Neural crest cell (in vitro differentiated cells): ENCODE results near the gene COLEC12. TPM values are rescaled to one million over a fixed set of nuclear protein-coding genes. Genes with fewer than 3 reads are reported as not detected.

Source experiments
- DNase-seq: peaks from one replicate; pipeline ENCODE4 v3.0.0; 2021; ENCODE audit warnings: low read depth, mixed read lengths, low spot score
- H3K27ac Mint-ChIP-seq: one replicate; pipeline ENCODE4 v1.8.0; 2021; ENCODE audit warnings: mild to moderate bottlenecking, mixed read lengths; ENCODE audit not compliant: unreplicated experiment
- H3K27me3 Mint-ChIP-seq: 2 replicates; pipeline ENCODE4 v1.8.0; 2021; ENCODE audit warnings: low read depth, mild to moderate bottlenecking, mixed read lengths
- H3K36me3 Mint-ChIP-seq: 2 replicates; pipeline ENCODE4 v1.8.0; 2021; ENCODE audit warnings: low read depth, mild to moderate bottlenecking, mixed read lengths
- H3K4me1 Mint-ChIP-seq: 2 replicates; pipeline ENCODE4 v1.8.0; 2021; ENCODE audit warnings: mixed read lengths
- H3K4me3 Mint-ChIP-seq: one replicate; pipeline ENCODE4 v1.8.0; 2021; ENCODE audit warnings: mild to moderate bottlenecking, mixed read lengths
- H3K9me3 Mint-ChIP-seq: 2 replicates; pipeline ENCODE4 v1.8.0; 2021; ENCODE audit warnings: mixed read lengths
- total RNA-seq: library from RNA; stranded (reverse); gene quantifications from 2 replicates; pipeline ENCODE4 v1.2.1, GENCODE V29; 2021
- TF ChIP-seq, protein P1 (sequence below): fragments of 200-600 bp; sonication (generic); conservative IDR thresholded peaks from 2 replicates; pipeline ENCODE4 v1.5.0; 2021; ENCODE audit warnings: antibody characterized with exemption, mild to moderate bottlenecking

COLEC12 gene
- total RNA-seq, 1 donor from 2014 or later, result 1.7 TPM

- no peak for DNase-seq
- TF ChIP-seq, protein P1, sequence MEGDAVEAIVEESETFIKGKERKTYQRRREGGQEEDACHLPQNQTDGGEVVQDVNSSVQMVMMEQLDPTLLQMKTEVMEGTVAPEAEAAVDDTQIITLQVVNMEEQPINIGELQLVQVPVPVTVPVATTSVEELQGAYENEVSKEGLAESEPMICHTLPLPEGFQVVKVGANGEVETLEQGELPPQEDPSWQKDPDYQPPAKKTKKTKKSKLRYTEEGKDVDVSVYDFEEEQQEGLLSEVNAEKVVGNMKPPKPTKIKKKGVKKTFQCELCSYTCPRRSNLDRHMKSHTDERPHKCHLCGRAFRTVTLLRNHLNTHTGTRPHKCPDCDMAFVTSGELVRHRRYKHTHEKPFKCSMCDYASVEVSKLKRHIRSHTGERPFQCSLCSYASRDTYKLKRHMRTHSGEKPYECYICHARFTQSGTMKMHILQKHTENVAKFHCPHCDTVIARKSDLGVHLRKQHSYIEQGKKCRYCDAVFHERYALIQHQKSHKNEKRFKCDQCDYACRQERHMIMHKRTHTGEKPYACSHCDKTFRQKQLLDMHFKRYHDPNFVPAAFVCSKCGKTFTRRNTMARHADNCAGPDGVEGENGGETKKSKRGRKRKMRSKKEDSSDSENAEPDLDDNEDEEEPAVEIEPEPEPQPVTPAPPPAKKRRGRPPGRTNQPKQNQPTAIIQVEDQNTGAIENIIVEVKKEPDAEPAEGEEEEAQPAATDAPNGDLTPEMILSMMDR, result no peak
- Mint-ChIP-seq H3K27ac (no peak overlapping the region), H3K4me3 (no peak overlapping the region), H3K27me3 (no peaks in the 10 kb centered on the region), H3K9me3 (no peaks in the 10 kb centered on the region), H3K36me3 (no peaks in the 10 kb centered on the region), H3K4me1 (peaks cover 7% of the 10 kb centered on the region)
Measured at GRCh38 chr18:523561-523960, 23.1 kb upstream of the COLEC12 start.

DNA sequence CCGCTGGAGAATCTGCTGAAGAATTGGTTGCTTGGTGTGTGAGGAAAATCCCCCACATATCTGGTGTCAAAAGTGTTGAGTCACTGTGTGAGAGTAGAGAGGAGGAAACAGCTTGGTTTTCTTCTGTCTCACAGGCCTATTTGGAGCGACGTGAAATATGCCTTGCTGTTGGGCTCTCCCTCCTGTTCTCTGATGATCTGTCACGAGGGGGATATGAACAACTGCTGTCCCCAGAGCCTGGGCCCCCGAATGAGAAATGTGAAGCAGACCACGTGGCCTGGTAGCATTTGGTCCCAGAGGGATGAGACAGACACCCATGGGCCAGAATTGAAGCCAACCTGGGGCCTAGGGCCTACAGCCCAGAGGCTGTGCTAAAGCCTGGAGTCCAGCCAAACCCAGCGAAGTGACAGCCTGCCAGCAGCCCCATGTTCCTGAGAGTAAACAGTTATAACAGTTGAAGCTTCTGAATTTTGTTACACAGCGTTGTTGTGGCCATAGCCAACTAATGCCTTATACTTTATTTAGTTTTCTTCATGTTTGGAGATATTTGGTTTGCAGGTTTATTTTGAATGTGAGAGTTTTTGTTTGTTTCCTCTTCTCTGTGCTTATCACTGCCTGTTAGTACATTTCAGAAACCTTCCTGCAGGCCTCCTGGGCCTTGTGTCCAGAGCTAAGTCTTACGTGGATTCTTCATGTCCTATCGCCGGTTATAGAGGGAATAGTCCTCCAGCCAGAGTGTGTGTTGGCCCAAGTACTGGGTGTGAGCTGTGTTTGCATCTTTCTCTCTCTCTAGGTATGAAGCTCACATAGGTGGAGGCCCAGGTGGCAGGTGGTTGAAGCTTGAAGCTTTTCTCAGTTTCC, 18.7 kb upstream of the COLEC12 start:
- no peaks in the 10 kb centered on the region for H3K27me3 Mint-ChIP-seq
- H3K4me3 Mint-ChIP-seq, result no peak overlapping the region
- DNase-seq, result no peak
- H3K4me1 Mint-ChIP-seq, result no peaks in the 10 kb centered on the region
- TF ChIP-seq, protein P1, result no peak
- peaks cover 4% of the 10 kb centered on the region for H3K36me3 Mint-ChIP-seq
- H3K9me3 Mint-ChIP-seq, result peaks cover 3% of the 10 kb centered on the region
- no peak overlapping the region for H3K27ac Mint-ChIP-seq

- H3K9me3 Mint-ChIP-seq, result peaks cover 3% of the 10 kb centered on the region
- H3K36me3 Mint-ChIP-seq, result peaks cover 4% of the 10 kb centered on the region
- no peak for DNase-seq
- no peaks in the 10 kb centered on the region for H3K4me1 Mint-ChIP-seq
- no peak overlapping the region for H3K4me3 Mint-ChIP-seq
- TF ChIP-seq, protein P1, result no peak
- H3K27ac Mint-ChIP-seq, result no peak overlapping the region
- H3K27me3 Mint-ChIP-seq, result no peaks in the 10 kb centered on the region
Measured at GRCh38 chr18:518081-518480, 17.6 kb upstream of the COLEC12 start.

GRCh38 chr18:515838-516237, 15.3 kb upstream of the COLEC12 start:
- peaks cover 5% of the 10 kb centered on the region for H3K9me3 Mint-ChIP-seq
- TF ChIP-seq, protein P1, result no peak
- H3K27ac Mint-ChIP-seq, result no peak overlapping the region
- no peak overlapping the region for H3K4me3 Mint-ChIP-seq
- no peak for DNase-seq
- H3K4me1 Mint-ChIP-seq, result no peaks in the 10 kb centered on the region
- H3K36me3 Mint-ChIP-seq, result peaks cover 6% of the 10 kb centered on the region
- H3K27me3 Mint-ChIP-seq, result no peaks in the 10 kb centered on the region

GRCh38 chr18:515156-515815, 14.8 kb upstream of the COLEC12 start:
- peak overlapping the region; percentile 58 for H3K27ac Mint-ChIP-seq
- peaks cover 6% of the 10 kb centered on the region for H3K36me3 Mint-ChIP-seq
- DNase-seq, result no peak
- H3K4me3 Mint-ChIP-seq, result no peak overlapping the region
- H3K4me1 Mint-ChIP-seq, result no peaks in the 10 kb centered on the region
- H3K9me3 Mint-ChIP-seq, result peaks cover 5% of the 10 kb centered on the region
- H3K27me3 Mint-ChIP-seq, result no peaks in the 10 kb centered on the region
- TF ChIP-seq, protein P1, result no peak
